NT2/D1 (cell line): ENCODE data around the gene RTP3.

Experiments used
- DNase-seq: peaks from one replicate; pipeline ENCODE4 v3.0.0-alpha.2; 2011; ENCODE audit warnings: low read depth, low spot score
- H3K27me3 ChIP-seq: 2 replicates; pipeline ENCODE4 v1.6.0; 2011; ENCODE audit warnings: mild to moderate bottlenecking; ENCODE audit not compliant: insufficient read length, insufficient read depth
- H3K36me3 ChIP-seq: 2 replicates; pipeline ENCODE4 v1.6.1; 2011; ENCODE audit warnings: mild to moderate bottlenecking, low read length, mixed read lengths; ENCODE audit not compliant: insufficient read depth, insufficient read length
- H3K4me1 ChIP-seq: 2 replicates; pipeline ENCODE4 v1.5.1; 2011; ENCODE audit not compliant: insufficient read depth, insufficient read length
- H3K4me3 ChIP-seq: 2 replicates; pipeline ENCODE4 v1.5.1; 2011; ENCODE audit warnings: low read depth; ENCODE audit not compliant: insufficient read length
- H3K9ac ChIP-seq: 2 replicates; pipeline ENCODE4 v1.6.0; 2011; ENCODE audit warnings: low read depth; ENCODE audit not compliant: insufficient read length
- H3K9me3 ChIP-seq: 2 replicates; pipeline ENCODE4 v1.5.1; 2011; ENCODE audit warnings: mild to moderate bottlenecking, low read length; ENCODE audit not compliant: insufficient read depth
- SUZ12 ChIP-seq: IDR thresholded peaks from 2 replicates; pipeline ENCODE4 v1.6.1; 2011; ENCODE audit not compliant: insufficient read length, insufficient read depth; ENCODE audit errors: extremely low read depth
- YY1 ChIP-seq: IDR thresholded peaks from 2 replicates; pipeline ENCODE4 v1.6.1; 2011; ENCODE audit not compliant: insufficient read length, insufficient read depth
- ZNF274 ChIP-seq: IDR thresholded peaks from 2 replicates; pipeline ENCODE4 v1.6.1; 2011; ENCODE audit warnings: mild to moderate bottlenecking, low read depth, low read length

RTP3 gene

DNA sequence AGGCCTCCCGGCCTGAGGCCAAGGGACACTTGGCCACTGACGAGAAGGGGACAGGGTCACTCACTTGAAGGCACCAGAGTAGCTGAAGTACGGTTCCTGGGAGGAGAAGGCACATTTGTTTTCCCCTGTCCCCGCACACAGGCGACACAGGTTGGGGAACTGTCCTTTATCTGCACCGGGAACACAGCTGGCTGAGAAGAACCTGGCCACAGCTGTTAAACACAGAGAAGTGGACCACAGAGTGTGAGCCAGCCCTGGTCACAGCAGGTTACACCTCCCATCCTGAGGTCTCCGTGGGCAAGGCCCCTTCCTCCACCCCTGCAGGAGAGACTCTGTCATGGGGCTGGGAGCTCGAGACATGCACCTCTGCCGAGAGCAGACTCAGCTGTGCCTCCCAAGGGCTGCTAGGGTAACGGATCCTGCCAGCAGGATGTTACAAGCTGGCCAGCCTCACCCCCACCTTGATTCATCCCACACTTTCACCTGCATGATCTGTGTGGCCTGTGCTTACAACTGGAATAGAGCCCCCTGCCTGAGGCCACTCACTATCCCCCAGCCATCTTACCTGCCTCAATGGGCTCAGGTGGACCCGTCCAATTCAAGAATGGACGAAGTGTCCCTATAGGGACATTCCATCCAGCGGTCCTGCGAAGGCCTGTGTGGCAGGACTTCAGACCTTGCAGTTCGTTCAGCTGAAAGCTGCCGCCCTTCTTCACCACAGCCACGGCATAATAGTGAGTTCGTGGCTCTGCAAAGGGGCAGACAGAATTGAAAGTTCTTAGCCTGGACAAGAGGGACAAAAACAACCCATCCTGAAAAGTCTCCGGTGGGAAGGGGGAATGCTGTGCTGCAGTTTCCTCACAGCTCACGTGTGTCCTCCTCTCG, 42.3 kb upstream of the RTP3 start:
- no peaks in the 10 kb centered on the region for H3K27me3 ChIP-seq
- TF ChIP-seq SUZ12 = no peak
- TF ChIP-seq YY1 = no peak
- no peak for TF ChIP-seq ZNF274
- H3K9ac ChIP-seq = no peak overlapping the region
- no peak for DNase-seq
- no peak overlapping the region for H3K4me3 ChIP-seq
- H3K36me3 ChIP-seq = no peaks in the 10 kb centered on the region
- peaks cover 2% of the 10 kb centered on the region for H3K4me1 ChIP-seq
- H3K9me3 ChIP-seq = no peaks in the 10 kb centered on the region

DNA sequence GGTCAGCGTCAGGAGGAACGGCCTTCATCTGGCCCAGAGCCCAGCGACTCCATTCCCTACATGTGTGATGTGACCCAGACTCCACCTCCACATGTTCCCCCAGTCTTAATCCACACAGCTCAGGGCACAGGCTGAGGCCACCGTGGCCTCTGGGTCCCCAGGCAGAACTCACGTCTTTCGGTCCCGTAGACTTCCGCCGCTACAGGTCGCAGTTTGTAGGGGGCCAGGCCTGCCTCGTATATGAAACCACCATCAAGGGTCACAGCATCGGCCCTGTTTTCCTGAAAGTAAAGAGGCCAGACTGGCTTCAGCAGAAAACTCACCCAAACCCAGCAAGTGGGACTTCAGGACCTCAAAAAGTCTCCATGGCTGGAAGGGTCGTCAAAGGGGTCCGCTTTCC, 41.7 kb upstream of the RTP3 start:
- Histone ChIP-seq H3K36me3 (no peaks in the 10 kb centered on the region), H3K9me3 (peaks cover 6% of the 10 kb centered on the region; the same call in 1 of the 2 replicates), H3K4me3 (no peak overlapping the region), H3K9ac (no peak overlapping the region), H3K4me1 (peaks cover 2% of the 10 kb centered on the region), H3K27me3 (no peaks in the 10 kb centered on the region)
- TF ChIP-seq SUZ12 (no peak), ZNF274 (no peak), YY1 (no peak)
- no peak for DNase-seq

DNA sequence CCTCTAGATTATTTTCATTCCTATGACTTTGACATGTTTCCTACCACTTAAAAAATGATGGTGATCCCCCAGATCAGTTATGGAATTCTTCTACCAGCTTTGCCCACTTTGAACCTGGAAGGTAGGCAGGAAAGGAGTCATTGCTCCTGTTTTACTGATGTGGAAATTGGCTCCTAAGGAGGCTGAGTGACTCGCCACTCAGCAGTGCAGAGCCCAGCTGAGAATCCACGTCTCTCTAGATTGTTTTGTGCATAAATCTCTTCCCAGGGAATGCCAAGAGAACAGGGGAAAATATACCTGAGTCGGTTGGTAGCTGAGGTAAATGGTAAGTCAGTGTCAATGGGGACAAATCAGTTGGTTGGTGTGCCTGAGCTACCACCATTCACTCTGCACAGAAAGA, 37.7 kb upstream of the RTP3 start:
- peaks cover 2% of the 10 kb centered on the region for H3K4me1 ChIP-seq
- H3K36me3 ChIP-seq = no peaks in the 10 kb centered on the region
- H3K9me3 ChIP-seq = peaks cover 8% of the 10 kb centered on the region; the same call in 1 of the 2 replicates
- H3K9ac ChIP-seq = no peak overlapping the region
- H3K27me3 ChIP-seq = no peaks in the 10 kb centered on the region
- no peak for DNase-seq
- no peak for TF ChIP-seq YY1
- TF ChIP-seq ZNF274 = no peak
- TF ChIP-seq SUZ12 = no peak
- H3K4me3 ChIP-seq = no peak overlapping the region

DNA sequence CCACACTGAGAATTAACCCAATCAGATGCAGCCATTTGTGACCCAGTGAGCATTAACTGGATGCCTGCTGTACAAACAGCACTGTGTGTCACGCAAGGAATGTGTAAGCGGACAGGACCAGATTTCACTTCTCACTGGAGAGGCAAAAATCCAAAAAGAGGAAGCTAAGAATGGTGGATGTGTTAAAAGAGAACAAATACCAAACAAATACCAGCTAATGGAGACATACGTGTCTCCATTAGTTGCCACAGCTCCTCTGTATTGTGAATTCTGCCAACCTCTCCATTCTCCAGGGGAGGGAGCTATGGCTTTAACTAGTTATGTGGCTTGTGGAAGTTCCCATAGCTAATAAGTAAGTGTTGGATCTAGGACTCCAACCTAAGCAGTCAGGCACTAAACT, 35.7 kb upstream of the RTP3 start:
- DNase-seq = no peak
- H3K9ac ChIP-seq = no peak overlapping the region
- no peak for TF ChIP-seq ZNF274
- no peak for TF ChIP-seq SUZ12
- TF ChIP-seq YY1 = no peak
- H3K9me3 ChIP-seq = peaks cover 8% of the 10 kb centered on the region; the same call in 1 of the 2 replicates
- H3K36me3 ChIP-seq = no peaks in the 10 kb centered on the region
- peaks cover 2% of the 10 kb centered on the region for H3K4me1 ChIP-seq
- no peaks in the 10 kb centered on the region for H3K27me3 ChIP-seq
- H3K4me3 ChIP-seq = no peak overlapping the region

DNA sequence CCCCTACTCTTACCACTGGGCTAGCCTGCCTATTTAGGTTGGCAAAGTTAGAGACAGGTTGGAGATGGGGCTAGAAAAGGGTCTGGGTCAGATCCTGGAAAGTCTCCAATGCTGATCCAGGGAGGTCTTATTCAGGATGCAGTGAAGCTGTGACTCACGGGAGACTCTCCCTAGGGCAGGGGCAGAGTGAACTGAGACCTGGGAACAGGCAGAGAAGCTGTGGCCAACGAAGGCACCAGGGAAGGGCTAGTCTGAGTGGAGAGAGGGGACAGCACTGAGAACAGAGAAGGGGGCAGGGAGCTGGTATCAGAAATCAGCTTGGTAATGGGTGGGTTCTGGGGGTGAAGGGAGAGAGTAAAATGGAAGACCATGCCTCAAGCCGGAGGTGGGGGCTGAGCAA, 35.3 kb upstream of the RTP3 start:
- Histone ChIP-seq H3K27me3 (no peaks in the 10 kb centered on the region), H3K4me1 (peaks cover 5% of the 10 kb centered on the region)
- no peak for TF ChIP-seq SUZ12
- no peak for TF ChIP-seq ZNF274
- no peak for TF ChIP-seq YY1

DNA sequence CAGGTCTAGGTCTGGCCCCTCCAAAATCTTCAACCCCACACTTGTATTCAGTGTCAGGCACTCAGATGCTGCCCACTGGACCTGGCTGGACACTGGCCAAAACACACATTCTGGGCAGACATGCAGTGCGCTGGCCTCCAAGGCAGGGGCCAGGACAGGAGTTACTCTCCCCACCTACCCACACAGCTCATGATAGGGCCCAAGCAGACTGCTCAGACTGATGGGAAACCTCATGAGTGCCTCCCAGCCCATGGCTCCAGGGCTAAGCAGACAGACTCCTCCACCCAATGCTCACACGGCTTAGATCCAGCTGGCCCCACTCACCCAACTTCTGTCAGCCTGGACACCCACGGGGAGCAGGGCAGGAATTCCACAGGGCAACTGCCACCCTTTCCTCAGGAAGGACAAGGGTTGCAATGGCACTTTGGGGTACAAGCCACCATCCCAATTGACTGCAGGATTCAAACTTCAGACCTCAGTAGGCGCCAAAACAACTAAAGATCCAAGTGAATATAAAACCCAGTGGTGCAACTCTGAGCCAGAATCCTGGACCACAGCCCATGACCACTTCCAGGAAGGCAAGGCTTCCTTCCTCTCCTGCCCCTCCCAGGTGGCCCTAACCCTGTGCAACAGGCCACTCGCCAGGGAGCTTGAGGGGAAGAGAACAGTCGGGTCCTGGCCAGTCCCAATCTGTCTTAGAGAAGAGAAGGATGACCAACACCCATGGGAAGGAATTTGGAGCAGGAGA, 34.5 kb upstream of the RTP3 start:
- Histone ChIP-seq H3K9me3 (peaks cover 8% of the 10 kb centered on the region; the same call in 1 of the 2 replicates), H3K27me3 (no peaks in the 10 kb centered on the region), H3K9ac (no peak overlapping the region), H3K36me3 (no peaks in the 10 kb centered on the region), H3K4me3 (no peak overlapping the region), H3K4me1 (peaks cover 5% of the 10 kb centered on the region)
- TF ChIP-seq YY1 = no peak
- TF ChIP-seq ZNF274 = no peak
- TF ChIP-seq SUZ12 = no peak
- no peak for DNase-seq

More for the DNA sequence above, 35.3 kb upstream of the RTP3 start:
- H3K9me3 ChIP-seq = peaks cover 8% of the 10 kb centered on the region; the same call in 1 of the 2 replicates
- H3K9ac ChIP-seq = no peak overlapping the region
- H3K4me3 ChIP-seq = no peak overlapping the region
- no peak for DNase-seq
- H3K36me3 ChIP-seq = no peaks in the 10 kb centered on the region

DNA sequence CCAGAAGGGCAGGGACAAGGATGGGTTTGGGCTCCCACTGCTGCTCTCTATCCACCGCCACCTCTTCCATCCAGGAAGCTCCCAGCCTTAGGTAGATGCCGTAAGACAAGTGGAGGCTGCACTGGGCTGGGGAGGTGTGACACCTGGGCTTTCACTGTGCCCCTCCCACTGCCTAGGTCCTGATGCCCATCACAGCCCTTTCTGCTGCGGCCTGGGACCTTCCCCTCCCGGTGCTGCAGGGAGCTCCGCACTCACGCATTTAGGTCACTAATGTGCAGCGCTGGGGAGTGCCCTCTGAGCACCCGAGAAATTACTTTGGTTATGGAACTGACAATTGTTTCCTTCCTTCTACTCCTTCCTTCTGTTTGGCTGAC, 33.9 kb upstream of the RTP3 start:
- no peak overlapping the region for H3K9ac ChIP-seq
- no peaks in the 10 kb centered on the region for H3K27me3 ChIP-seq
- DNase-seq = no peak
- H3K36me3 ChIP-seq = no peaks in the 10 kb centered on the region
- H3K9me3 ChIP-seq = peaks cover 8% of the 10 kb centered on the region; the same call in 1 of the 2 replicates
- TF ChIP-seq ZNF274 (no peak), SUZ12 (no peak), YY1 (no peak)
- H3K4me1 ChIP-seq = peaks cover 5% of the 10 kb centered on the region
- no peak overlapping the region for H3K4me3 ChIP-seq
